GM13976 (cell line): ENCODE data around the gene CLSTN2.
A peak's percentile ranks its signal among the peaks of the same experiment; 100 is the strongest.

Experiments used
- DNase-seq: peaks from one replicate; pipeline ENCODE4 v3.0.0; 2012; ENCODE audit warnings: low spot score
- in situ Hi-C: fragments of 300-500 bp; cut with MboI; formaldehyde crosslinking; loops from one replicate; pipeline ENCODE4 v1.12.0; 2022; ENCODE audit warnings: low sequenced_read_pairs, mixed read lengths, inconsistent platforms; ENCODE audit not compliant: unreplicated experiment
- TF ChIP-seq, protein P1 (sequence below): IDR thresholded peaks from 2 replicates; pipeline ENCODE4 v1.5.1; 2012; ENCODE audit warnings: borderline replicate concordance, mild to moderate bottlenecking; ENCODE audit not compliant: insufficient read depth; ENCODE audit errors: extremely low read depth, missing control alignments, control extremely low read depth

Gene CLSTN2

GRCh38 chr3:140501770-140502364, 566.9 kb downstream of the CLSTN2 start:
- in situ Hi-C loops: no loop called here
- DNase-seq: no peak
- TF ChIP-seq, protein P1, sequence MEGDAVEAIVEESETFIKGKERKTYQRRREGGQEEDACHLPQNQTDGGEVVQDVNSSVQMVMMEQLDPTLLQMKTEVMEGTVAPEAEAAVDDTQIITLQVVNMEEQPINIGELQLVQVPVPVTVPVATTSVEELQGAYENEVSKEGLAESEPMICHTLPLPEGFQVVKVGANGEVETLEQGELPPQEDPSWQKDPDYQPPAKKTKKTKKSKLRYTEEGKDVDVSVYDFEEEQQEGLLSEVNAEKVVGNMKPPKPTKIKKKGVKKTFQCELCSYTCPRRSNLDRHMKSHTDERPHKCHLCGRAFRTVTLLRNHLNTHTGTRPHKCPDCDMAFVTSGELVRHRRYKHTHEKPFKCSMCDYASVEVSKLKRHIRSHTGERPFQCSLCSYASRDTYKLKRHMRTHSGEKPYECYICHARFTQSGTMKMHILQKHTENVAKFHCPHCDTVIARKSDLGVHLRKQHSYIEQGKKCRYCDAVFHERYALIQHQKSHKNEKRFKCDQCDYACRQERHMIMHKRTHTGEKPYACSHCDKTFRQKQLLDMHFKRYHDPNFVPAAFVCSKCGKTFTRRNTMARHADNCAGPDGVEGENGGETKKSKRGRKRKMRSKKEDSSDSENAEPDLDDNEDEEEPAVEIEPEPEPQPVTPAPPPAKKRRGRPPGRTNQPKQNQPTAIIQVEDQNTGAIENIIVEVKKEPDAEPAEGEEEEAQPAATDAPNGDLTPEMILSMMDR: no peak

DNA sequence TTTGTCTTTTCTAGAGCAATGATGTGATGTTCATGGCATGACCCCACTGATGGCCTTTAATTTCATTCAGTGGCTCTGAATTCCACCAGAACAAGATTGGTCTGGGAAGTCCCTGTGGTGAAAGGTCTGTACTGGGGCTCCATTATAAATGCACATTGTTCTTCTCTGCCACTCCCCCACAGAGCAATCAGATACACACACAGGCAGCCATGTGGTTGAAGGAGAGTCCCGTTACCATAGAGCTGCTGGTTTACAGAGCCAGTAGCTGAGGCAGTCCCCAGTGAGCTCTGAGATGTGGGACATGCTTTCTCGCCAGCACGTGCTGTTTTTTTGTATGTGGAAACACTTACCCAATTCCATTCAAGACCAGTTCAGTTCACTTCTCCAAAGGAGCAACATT, 570.2 kb downstream of the CLSTN2 start:
- in situ Hi-C loops: no loop called here
- peak; percentile 37 for DNase-seq
- TF ChIP-seq, protein P1: no peak

GRCh38 chr3:140505876-140506275, 570.9 kb downstream of the CLSTN2 start:
- in situ Hi-C loops: no loop called here
- TF ChIP-seq, protein P1: no peak
- no peak for DNase-seq

DNA sequence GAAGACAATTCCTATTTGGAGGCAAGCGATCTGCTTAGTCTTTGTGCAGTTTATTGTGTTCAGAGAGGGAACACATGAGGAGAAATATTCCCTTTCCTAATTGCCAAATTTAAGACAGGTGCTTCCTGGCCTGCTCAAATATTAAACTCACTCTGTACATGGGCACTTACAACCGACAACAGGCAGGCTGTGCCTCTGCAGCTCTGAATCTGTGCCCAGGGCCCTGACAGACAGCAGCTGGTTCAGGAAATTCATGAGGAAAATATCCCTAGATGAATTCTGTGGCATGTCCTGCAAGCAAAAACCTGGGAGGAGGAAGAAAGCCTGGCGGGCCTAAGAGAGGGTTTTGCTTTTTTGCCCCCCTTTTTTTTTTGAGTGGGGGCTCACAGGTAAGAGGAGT, 573.6 kb downstream of the CLSTN2 start:
- in situ Hi-C loops: no loop called here
- TF ChIP-seq, protein P1: no peak
- DNase-seq: no peak

DNA sequence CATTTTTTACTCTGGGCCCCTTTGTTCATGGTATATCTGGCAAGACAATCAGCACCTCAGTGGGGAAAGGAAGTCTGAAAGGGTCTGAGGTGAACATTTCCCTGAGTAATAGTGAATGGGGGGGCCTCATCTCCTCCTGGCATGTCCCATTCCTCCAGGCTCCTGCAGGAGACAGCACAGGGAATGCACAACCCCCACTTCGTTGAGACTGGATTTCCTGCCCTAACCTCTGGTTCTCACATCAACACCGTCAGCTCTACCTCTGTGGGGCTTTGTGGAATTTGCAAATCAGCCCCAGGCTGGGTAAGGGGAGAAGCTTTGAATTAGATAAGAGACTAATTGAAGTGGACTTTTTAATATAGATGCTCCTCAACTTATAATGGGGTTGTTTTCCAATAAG, 574.5 kb downstream of the CLSTN2 start:
- in situ Hi-C loops: no loop called here
- TF ChIP-seq, protein P1: no peak
- DNase-seq: no peak

GRCh38 chr3:140510303-140510861, 575.4 kb downstream of the CLSTN2 start:
- TF ChIP-seq, protein P1: no peak
- in situ Hi-C loops: no loop called here
- DNase-seq: no peak
